HUES48 (cell line): Measurements from ENCODE around the gene SETD7.
"Not testable (repeated sequence)": the region's sequence is repeated elsewhere in the genome, so short reads cannot be mapped to it uniquely, and the experiment has no call there.

Source experiments
- H3K27ac ChIP-seq: one replicate; pipeline ENCODE4 v1.7.0; 2013; ENCODE audit warnings: low read depth, low read length, inconsistent platforms
- H3K27me3 ChIP-seq: 2 replicates; pipeline ENCODE4 v1.6.1; 2013; ENCODE audit warnings: mild to moderate bottlenecking, low read length; ENCODE audit not compliant: control insufficient read depth, insufficient read depth
- H3K36me3 ChIP-seq: 2 replicates; pipeline ENCODE4 v1.6.1; 2013; ENCODE audit warnings: low read length; ENCODE audit not compliant: control insufficient read depth, insufficient read depth
- H3K4me1 ChIP-seq: 2 replicates; pipeline ENCODE4 v1.6.1; 2013; ENCODE audit warnings: mild to moderate bottlenecking, low read length; ENCODE audit not compliant: control insufficient read depth, insufficient read depth
- H3K4me3 ChIP-seq: 2 replicates; pipeline ENCODE4 v1.5.1; 2013; ENCODE audit warnings: mild to moderate bottlenecking, low read depth, low read length
- H3K9ac ChIP-seq: 2 replicates; pipeline ENCODE4 v1.6.1; 2013; ENCODE audit warnings: mild to moderate bottlenecking, low read depth, low read length, moderate library complexity
- H3K9me3 ChIP-seq: 2 replicates; pipeline ENCODE4 v1.6.1; 2013; ENCODE audit warnings: low read length; ENCODE audit not compliant: control insufficient read depth, insufficient read depth

The SETD7 gene

GRCh38 chr4:139451997-139452396, 104.0 kb downstream of the SETD7 start:
- H3K4me3 ChIP-seq = peak overlapping the region; percentile 96; the same call in 1 of the 2 replicates
- H3K9me3 ChIP-seq = no peaks in the 10 kb centered on the region
- peak overlapping the region; percentile 95 for H3K27ac ChIP-seq
- H3K4me1 ChIP-seq = peaks cover 28% of the 10 kb centered on the region
- no peak overlapping the region for H3K9ac ChIP-seq
- no peaks in the 10 kb centered on the region for H3K27me3 ChIP-seq
- no peaks in the 10 kb centered on the region for H3K36me3 ChIP-seq

GRCh38 chr4:139450586-139450985, 105.4 kb downstream of the SETD7 start:
- no peak overlapping the region for H3K27ac ChIP-seq
- no peak overlapping the region for H3K9ac ChIP-seq
- no peaks in the 10 kb centered on the region for H3K36me3 ChIP-seq
- no peak overlapping the region for H3K4me3 ChIP-seq
- H3K27me3 ChIP-seq = no peaks in the 10 kb centered on the region
- H3K9me3 ChIP-seq = no peaks in the 10 kb centered on the region
- peaks cover 18% of the 10 kb centered on the region for H3K4me1 ChIP-seq

GRCh38 chr4:139447078-139447477, 108.9 kb downstream of the SETD7 start:
- not testable (repeated sequence) for H3K27me3 ChIP-seq, H3K4me1 ChIP-seq, H3K27ac ChIP-seq, H3K4me3 ChIP-seq, H3K9ac ChIP-seq, H3K9me3 ChIP-seq, H3K36me3 ChIP-seq
